Fibroblast of skin of right biceps (primary cell): Measurements from ENCODE around the gene MED9.

Experiments
- DNase-seq: peaks from one replicate; pipeline ENCODE4 v3.0.0-alpha.2; 2013

MED9 gene

DNA sequence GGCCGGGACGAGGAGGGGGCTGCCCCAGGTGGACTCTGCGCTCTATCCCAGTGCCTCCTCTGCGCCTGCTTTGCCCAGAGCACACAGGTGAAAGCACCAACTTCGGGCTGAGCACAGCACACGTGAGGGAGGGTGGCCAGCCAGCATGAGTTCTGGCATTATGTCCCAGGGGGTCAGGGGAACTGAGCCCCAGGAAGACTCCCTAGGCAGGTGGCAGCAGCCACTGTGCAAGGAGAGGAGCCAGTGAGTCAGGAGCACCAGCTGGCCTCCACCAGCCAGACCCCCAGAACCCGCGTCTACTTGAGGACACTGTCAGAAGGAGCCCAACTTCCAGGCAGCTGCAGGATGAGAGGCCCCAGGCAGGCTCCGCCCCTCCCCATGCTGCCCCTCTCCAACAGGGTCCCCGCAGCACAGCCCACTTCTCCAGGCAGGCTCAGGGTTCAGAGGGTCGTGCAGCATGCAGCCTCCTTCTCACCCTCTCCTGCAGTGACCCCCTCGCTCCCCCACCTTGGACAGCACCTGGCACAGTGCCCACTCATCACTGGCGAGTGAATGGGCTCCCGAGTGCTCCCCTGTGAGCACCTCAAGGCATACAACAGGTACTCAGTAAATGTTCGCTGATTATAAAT, 63.6 kb downstream of the MED9 start:
- DNase-seq, result no peak

DNA sequence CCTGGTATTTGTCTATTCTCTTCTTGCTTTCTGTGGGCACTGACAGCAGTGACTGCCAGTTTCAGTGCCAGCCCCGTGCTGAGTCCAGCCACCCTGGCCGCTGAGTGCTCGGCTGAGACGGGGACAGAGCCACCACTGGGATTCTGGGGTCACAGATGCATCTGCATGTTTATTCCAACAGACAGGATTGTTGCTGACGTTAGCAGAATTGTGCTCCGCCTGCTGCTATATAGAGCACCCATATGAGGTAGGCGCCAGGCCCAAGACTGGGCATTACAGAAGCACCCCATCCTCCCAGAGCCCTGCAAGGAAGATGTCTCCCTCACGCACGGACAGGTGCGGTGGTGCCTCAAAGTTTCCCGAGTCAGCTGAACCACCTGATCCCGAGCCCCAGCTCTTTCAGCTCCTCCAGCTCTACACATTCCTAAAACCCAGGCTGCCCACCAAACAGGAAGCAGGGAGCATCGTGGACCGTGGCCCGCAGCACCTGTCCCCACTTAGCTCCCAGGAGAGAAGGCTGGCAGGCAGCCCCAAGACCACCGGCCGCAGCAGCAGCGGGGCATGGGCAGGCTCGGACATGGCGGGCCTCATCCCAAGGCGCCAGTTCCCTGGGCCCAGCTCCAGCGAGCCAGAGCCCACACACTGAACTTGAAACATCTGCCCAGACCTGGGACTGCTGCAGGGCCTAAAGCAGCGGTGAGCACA, 64.3 kb downstream of the MED9 start:
- DNase-seq, result no peak

DNA sequence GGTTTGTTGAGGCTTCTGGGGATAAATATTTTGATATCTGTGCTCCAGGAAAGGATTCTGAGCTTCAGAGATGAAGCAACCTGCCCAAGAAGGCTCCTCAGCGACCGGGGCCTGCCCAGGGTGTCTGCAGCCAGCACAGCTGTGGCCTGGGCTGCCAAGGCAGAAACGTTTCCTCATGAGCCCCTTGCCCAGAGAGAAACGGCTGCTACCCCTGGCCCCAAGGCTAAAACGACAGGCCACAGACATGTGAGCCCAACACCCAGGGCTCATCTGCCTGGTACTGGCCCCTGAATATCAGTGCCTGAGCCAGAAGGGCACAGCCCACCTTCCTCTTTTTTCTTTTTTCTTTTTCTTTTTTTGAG, 64.8 kb downstream of the MED9 start:
- DNase-seq, result no peak
